ENCODE results near the gene NPFF.
"Not testable (repeated sequence)": the region's sequence is repeated elsewhere in the genome, so short reads cannot be mapped to it uniquely, and the experiment has no call there.

Gene NPFF

DNA sequence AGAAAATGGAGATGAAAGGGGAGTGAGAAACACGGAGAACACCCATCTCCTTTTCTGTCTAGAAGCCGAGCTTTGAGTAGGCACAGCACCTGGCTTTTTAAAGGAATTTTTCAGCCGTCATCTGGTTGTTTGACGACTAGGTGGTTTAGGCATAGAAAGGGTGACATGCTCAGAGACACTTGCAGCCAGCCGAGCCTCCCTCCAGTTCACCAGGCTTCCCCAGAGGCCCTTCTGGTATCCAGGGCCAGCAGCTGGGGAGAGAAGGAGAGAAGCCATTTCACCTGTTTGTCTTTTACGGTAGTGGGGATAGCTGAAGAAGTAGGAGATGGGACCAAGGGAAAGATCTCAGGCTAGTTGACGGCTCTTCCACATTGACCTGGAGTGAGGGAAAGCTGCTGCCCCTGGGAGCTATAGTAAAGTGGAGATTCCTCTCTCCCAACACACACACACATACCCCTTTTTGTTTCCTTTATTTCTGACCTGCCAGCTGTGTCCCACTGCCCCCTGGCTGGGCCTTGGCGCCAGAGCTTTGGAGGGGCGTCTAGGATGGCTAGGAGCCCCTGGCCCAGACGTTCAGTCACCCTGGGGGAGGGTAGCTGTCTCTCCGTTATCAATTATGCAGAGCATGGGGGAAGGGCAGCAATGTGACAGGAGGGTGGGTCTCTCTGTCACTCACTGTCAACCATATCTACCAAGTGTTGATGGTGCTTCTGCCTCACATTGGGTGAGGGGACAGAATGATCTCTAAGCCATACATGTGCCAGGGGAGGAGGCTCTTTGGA, 13.5 kb downstream of the NPFF start:
- no peak for DNase-seq

- peak; percentile 86 to 88 for DNase-seq
These were observed 14.3 kb downstream of the NPFF start for GRCh38 chr12:53492830-53493609.

GRCh38 chr12:53492188-53492587, 15.1 kb downstream of the NPFF start:
- DNase-seq: no peak

- no peak for DNase-seq
These were observed 17.9 kb downstream of the NPFF start for GRCh38 chr12:53489242-53489864.

DNA sequence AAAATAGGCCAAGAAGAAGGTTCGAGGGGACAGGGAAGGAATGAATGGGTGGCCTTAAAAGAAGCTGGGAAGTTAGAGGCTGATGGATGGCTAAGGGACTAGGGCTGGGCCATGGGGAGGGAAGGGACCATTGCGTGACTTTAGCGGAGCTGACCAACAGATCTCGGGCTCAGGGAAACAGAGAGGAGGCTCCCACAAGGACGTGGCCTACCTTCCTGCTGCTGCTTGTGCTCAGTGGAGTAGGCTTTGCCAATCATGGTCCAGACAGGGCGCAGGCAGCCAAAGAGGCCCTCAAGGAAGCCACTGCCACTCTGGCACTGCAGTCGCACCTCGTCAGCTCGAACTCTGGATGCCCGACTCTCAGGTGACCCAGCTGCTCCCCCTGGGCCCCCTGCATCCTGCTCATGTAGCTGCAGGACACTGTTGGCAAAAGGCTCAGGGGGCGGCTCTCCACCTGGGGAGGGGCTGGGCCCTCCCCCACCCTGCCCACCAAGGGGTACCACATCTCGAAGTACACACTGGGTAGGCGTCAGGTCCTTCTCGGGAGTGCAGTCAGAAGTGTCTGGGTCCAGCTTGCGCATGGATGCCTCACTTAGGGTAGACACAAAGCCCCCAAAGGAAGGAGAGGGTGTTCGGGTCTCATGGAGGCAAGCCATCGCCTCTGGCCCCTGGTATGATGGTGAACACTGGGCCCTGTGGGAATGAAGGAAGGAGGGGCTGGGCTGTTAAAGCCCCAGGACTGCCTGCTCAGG, 20.4 kb downstream of the NPFF start:
- no peak for DNase-seq

DNA sequence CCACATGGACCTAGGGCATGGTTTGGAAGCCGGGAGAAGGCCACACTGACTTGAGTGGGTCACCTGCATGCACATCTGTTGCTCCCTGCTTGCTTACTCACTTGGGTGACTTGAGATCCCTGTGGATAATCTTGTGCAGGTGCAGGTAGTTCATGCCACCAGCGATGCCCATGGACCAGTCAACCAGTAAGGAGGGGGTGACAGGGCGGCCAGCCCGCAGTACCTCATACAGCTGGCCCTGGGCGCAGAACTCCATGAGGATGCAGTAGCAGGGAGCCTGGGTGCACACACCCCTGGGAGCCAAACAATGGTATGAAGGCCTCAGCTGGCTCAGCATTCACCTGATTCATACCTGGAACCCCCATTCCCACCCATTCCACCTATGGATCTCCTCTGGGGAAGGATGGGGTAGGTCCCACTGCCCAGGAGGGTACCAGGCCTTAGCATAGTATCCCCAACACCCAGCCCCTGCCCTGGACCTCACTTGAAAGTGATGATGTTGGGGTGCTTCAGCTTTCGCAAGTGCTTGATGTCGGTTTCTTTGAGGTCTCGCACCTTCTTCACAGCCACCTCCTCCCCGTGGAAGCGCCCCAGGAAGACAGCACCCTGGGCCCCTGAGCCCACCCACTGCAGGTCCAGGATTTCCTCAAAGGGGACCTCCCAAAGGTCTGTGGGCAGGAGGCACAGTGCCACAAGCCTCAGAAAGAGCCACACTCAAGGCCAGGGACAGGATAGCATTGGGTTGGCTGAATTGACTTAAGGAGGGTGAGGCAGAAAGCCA, 21.1 kb downstream of the NPFF start:
- DNase-seq: no peak

DNA sequence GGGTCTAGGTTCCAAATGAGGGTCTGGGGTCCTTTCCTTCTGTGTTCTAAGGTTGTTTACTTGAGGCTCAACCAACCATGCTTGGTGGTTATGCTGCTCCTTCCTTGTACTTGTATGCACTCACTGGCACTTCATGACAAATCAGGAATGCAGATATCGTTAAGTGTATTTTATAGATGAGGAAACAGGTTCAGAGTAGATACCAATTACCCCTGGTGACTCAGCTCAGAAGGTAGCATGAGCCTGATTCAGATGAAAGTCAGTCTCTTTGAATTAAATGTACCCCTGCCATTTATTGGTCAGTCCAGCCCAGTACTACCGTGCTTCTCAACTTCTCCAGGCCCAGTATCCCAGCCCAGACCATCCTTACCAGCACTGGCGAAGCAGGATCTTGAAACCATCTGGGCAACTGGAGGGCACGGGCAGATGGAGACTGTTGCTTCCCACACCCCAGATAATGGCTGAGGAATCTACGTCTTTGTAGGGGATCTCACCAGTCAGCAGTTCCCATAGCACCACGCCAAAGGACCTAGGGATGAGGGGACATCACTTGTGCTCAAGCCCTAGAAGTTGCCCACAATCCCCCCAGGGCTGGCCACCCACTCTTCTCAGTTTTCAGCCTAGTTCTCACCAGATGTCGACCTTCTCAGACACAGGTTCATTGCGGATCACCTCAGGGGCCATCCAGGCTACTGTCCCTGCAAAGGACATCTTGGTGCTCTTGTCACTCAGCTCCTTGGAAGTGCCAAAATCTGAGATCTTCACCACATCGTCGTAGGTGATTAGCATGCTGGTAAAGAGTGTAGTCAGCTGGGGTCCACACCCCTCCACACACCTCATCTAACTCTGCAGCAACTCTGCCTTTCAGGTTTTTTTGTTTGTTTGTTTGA, 22.4 kb downstream of the NPFF start:
- DNase-seq: no peak

DNA sequence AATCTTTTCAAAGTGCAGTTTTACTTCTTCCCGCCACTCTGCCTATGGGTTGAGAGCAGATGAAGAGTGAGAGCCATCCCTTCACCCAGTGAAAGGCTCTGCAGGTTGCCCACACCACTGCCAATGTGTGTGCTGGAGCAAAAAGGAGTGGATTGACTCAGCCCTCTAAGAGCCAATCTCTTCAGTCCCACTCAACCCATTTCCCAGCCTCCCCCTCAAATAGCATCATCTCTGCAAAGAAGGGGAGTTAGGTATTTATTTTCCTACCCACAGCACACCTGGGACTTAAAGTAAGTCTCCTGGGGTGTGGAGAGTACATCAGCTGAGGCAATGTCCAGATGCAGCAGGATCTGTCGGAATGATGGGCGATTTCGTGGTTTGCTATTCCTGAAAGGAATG, 23.3 kb downstream of the NPFF start:
- DNase-seq: no peak

DNA sequence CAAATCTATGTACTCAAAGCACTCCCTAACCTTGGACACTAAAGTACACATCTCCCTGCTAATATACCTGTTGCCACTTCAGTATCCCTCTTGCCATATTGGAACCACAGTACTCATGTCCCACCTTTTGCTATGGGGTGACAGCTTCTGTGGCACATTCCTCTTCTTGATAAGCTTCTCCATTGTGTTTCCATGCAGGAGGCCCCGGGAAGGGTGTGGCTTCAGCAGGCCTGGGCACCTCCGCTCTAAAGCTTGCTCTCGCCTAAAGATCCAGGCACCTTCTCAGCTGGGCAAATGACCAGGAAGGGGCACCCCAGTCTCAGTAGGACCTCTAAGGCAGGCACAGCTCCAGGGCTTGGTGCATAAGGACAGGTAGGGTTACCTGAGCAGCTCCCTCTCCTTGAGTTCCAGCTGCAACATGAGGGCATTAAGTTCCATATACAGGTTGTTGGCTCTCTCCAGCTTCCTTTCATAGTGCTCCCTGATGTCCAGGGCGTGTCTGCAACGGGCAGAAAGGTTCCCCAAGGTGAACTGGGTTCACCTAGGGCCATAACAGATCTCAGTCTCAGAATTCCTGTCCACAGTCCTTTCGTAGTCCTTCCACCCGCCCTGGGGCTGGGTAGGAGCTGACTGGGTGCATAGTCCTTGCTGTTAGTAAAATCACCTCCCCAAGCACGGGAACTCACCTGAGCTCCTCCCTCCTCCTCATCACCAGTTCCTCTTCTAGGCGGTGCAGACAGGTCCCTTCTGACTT, 23.9 kb downstream of the NPFF start:
- no peak for DNase-seq

GRCh38 chr12:53482626-53483168, 24.6 kb downstream of the NPFF start:
- DNase-seq: no peak

DNA sequence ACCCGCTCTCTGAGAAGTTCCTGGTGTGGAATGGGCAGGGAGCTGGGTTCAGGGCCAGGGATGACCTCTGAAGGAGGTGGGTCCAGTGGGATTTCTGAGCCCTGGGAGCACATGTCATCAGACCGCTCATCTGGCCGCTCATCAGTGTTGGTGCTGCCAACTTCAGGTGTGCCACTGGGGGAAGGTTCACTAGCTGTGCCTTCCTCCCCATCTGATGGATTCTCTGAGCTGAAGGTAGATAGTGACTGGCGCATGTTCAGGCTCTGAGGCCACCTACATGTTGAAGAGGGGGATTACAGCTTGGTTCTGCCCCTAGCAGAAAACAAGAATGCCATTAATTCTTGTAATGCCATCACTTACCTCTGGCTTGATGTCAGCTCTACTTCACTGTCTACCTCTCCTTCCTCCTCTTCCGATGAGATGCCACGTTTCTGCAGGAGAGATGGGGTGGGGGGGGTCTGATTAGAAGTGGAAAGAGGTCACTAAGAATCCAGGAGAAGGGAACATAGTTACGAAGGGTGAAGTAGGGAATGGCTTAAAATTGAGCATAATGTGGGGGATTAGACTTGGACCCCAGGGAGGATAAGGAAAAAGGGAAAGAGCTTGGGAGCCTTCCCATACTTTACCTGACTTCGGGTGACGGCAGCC, 25.2 kb downstream of the NPFF start:
- DNase-seq: no peak

DNA sequence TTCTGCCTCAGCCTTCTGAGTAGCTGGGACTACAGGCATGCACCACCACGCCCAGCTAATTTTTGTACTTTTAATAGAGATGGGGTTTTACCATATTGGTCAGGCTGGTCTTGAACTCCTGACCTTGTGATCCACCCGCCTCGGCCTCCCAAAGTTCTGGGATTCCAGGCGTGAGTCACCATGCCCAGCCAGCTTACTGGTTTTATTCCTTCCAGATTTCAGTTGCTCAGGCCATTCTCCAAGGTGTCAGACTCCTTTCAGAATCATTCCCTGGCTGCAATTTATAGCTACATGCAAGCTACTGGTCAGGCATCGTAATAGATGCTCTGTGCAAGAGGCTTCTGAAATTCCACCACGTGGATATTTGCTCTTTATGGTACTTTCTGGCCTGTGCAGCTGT, 25.8 kb downstream of the NPFF start:
- not testable (repeated sequence) for DNase-seq

DNA sequence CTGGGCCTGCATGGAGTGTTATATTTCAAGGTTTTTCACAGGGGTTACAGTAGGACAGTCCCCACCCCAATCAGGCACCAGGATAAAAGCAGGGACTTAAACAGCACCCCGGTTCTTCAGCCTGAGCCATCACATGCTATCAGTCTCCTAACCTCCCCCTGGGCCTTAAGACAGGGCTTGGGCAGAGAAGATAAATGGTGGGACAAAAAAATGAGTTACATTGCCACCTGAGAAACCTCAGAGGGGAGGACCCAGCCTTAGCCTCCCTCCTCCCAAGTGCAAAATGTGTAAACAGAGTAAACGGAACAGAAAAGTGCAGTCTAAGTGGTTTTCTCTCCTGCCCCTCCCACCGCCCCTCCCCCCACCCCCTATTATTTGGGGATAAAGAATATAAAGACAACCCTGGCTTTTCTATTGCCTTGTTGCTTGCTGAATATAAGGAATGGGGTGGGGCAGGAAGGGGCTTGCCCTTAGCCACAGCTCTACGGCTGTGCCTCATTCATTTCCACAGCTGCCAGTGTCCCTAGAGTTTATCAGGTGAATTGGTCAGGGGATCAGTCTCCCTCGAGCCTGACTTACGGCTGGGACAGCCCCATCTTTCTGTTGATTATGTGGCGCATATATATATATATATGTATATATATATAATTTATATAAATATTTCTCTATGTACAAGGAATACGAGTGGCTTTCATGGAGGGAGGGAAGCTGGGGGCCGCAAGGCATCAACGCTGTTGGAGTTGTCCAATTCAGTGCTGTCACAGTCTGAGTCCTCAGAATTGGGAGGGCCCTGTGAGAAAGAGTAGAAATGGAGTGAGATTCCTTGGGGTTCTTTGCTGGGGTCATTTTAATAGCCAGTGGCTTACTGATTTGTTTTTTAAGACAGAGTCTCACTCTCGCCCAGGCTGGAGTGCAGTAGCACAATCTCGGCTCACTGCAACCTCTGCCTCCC, 26.5 kb downstream of the NPFF start:
- DNase-seq: no peak

DNA sequence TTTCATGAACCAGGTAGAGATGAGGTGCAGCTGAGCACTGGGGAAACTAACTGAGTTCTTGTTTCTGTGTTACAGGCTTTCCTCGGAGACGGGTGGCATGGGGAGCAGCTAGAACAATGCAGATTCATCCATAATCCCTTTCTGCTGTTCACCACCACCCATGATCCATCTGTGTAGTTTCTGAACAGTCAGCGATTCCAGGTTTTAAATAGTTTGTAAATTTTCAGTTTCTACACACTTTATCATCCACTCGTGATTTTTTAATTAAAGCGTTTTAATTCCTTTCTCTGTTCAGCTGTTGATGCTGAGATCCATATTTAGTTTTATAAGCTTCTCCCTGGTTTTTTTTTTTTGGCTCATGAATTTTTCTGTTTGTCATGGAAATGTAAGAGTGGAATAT, 28.0 kb downstream of the NPFF start:
- DNase-seq: no peak

- no peak for DNase-seq
These were observed 28.4 kb downstream of the NPFF start for GRCh38 chr12:53478865-53479264.

- no peak for DNase-seq
These were observed 30.5 kb downstream of the NPFF start for GRCh38 chr12:53476769-53477209.

- DNase-seq: no peak
These were observed 32.5 kb downstream of the NPFF start for GRCh38 chr12:53474819-53475218.

- no peak for DNase-seq
These were observed 33.2 kb downstream of the NPFF start for GRCh38 chr12:53474077-53474476.
